Karpas-422 (cell line): Measurements from ENCODE around the gene DRC7. TPM values are rescaled to one million over a fixed set of nuclear protein-coding genes. Genes with fewer than 3 reads are reported as not detected.

Experiments used
- DNase-seq: peaks from one replicate; pipeline ENCODE4 v3.0.0-alpha.2; 2015
- H2AFZ ChIP-seq: fragments of 200-600 bp; sonication (generic); 2 replicates; pipeline ENCODE4 v1.6.1; 2014; ENCODE audit warnings: antibody characterized with exemption, low read length, mixed read lengths
- H3K27ac ChIP-seq: fragments of 200-600 bp; sonication (generic); 2 replicates; pipeline ENCODE4 v1.5.1; 2014; ENCODE audit warnings: mild to moderate bottlenecking, low read length, moderate library complexity
- H3K27me3 ChIP-seq: fragments of 200-600 bp; sonication (generic); 2 replicates; pipeline ENCODE4 v1.6.1; 2014; ENCODE audit warnings: low read length, mixed read lengths
- H3K36me3 ChIP-seq: fragments of 200-600 bp; sonication (generic); 2 replicates; pipeline ENCODE4 v1.6.1; 2014; ENCODE audit warnings: low read length, mixed read lengths; ENCODE audit not compliant: insufficient read depth
- H3K4me1 ChIP-seq: fragments of 200-600 bp; sonication (generic); 2 replicates; pipeline ENCODE4 v1.6.1; 2014; ENCODE audit warnings: mild to moderate bottlenecking, low read length, mixed read lengths
- H3K4me2 ChIP-seq: fragments of 200-600 bp; sonication (generic); 2 replicates; pipeline ENCODE4 v1.6.1; 2014; ENCODE audit warnings: low read length, low read depth, mild to moderate bottlenecking; ENCODE audit not compliant: poor library complexity, severe bottlenecking
- H3K4me3 ChIP-seq: fragments of 200-600 bp; sonication (generic); 2 replicates; pipeline ENCODE4 v1.5.1; 2014; ENCODE audit warnings: mild to moderate bottlenecking, antibody characterized with exemption, low read length, mixed read lengths
- H3K79me2 ChIP-seq: fragments of 200-600 bp; sonication (generic); 2 replicates; pipeline ENCODE4 v1.6.1; 2014; ENCODE audit warnings: mild to moderate bottlenecking, low read length, mixed read lengths
- H3K9ac ChIP-seq: fragments of 200-600 bp; sonication (generic); 2 replicates; pipeline ENCODE4 v1.6.0; 2014; ENCODE audit warnings: low read length
- H3K9me2 ChIP-seq: fragments of 200-600 bp; sonication (generic), shearing (Covaris generic); replicated peaks from 2 replicates; pipeline ENCODE4 v1.6.0; 2014; ENCODE audit warnings: mild to moderate bottlenecking, low read length, moderate library complexity; ENCODE audit not compliant: insufficient read depth
- H3K9me3 ChIP-seq: fragments of 300-700, 200-600 bp; sonication (generic); 2 replicates; pipeline ENCODE4 v1.6.1; 2014; ENCODE audit warnings: low read length, mixed read lengths
- H4K20me1 ChIP-seq: fragments of 200-600 bp; sonication (generic); 2 replicates; pipeline ENCODE4 v1.6.1; 2014; ENCODE audit warnings: mild to moderate bottlenecking, antibody characterized with exemption, low read length, low read depth; ENCODE audit not compliant: insufficient read depth
- total RNA-seq: library from RNA; depleted of rRNA; stranded (reverse); fragments of >200 nt; shearing (Covaris generic); gene quantifications from 2 replicates; pipeline ENCODE4 v1.2.3, GENCODE V29; 2014; ENCODE audit warnings: low replicate concordance

The DRC7 gene
- total RNA-seq, 1 experiment from 2014 or later = not detected

DNA sequence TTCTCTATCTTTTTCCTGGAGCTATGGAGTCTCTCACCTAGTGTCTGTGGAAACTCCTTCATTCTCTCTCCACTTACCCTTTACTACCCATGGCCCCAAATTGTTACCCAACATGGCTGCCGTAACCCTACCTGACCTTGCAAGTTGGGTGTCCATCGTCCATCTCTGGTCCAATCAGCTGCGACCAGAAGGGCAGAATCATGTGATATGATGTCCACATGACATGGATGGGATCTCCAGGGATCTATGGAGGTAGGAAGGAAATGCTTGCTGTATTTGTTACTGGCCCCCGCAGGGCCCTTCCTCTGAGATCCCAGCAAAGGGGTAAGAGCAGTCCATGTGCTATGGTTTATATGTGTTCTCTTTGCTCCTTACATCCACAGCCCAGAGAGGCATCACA lies 8.0 kb upstream of the DRC7 start:
- Histone ChIP-seq H3K4me2 (no peak overlapping the region), H3K9ac (no peak overlapping the region), H3K36me3 (no peaks in the 10 kb centered on the region), H2AFZ (no peak overlapping the region), H3K4me1 (no peaks in the 10 kb centered on the region), H4K20me1 (no peaks in the 10 kb centered on the region), H3K27me3 (no peaks in the 10 kb centered on the region), H3K4me3 (no peak overlapping the region), H3K9me2 (no peaks in the 10 kb centered on the region), H3K9me3 (no peaks in the 10 kb centered on the region), H3K79me2 (no peaks in the 10 kb centered on the region), H3K27ac (no peak overlapping the region)
- no peak for DNase-seq

DNA sequence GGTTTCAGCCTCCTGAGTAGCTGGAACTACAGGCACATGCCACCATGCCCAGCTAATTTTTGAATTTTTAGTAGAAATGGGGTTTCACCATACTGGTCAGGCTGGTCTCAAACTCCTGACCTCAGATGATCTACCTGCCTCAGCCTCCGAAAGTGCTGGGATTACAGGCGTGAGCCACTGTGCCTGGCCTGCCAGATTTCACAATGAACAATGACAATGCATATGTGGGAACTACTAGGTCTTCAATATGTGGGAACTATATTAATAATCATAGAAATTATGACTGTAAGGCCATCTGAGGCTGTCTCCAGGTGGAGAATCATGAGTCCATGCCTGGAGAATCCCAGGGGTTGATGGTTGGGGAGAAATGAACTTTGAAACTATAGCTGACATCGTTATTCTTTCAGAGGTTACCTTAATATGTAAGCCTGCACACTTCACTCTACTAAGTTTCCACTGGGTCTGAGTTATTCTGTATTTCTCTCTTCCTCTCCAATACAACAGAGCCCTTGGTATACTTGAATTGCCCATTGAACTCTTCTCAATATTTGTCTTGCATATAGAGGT lies 7.2 kb upstream of the DRC7 start:
- Histone ChIP-seq H3K27ac (no peak overlapping the region), H3K4me1 (no peaks in the 10 kb centered on the region), H3K4me3 (no peak overlapping the region), H3K9ac (no peak overlapping the region), H2AFZ (no peak overlapping the region), H3K9me3 (no peaks in the 10 kb centered on the region), H3K36me3 (no peaks in the 10 kb centered on the region), H4K20me1 (no peaks in the 10 kb centered on the region), H3K79me2 (no peaks in the 10 kb centered on the region), H3K27me3 (no peaks in the 10 kb centered on the region), H3K4me2 (no peak overlapping the region), H3K9me2 (no peaks in the 10 kb centered on the region)
- DNase-seq = no peak

DNA sequence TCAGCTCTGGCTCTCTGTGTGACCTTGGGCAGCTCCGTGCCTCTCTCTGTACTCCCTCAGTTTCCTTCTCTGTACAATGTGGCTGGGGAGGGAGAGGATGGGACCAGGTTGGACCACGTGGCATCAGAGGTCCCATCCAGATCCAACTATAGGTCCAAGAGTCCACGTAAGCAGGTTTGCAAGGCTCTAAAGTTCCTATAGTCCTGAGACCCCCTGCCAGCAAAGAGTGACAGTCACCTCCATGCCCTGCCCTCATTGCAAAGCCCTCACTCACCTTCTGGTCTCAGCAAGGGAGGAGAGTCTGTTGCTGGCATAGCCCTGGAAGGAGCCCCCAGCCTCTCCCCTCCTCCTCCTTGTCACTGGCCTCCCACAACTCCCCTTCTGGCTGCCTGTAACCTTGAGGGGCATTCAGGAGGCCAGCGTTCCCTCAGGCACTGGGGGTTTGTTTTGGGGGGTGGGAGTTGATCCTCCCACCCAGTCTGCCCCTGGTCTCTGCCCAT lies 6.1 kb upstream of the DRC7 start:
- H3K4me1 ChIP-seq = no peaks in the 10 kb centered on the region
- DNase-seq = no peak
- H3K4me2 ChIP-seq = no peak overlapping the region
- no peaks in the 10 kb centered on the region for H3K9me2 ChIP-seq
- H3K9me3 ChIP-seq = no peaks in the 10 kb centered on the region
- H2AFZ ChIP-seq = no peak overlapping the region
- no peaks in the 10 kb centered on the region for H3K27me3 ChIP-seq
- no peaks in the 10 kb centered on the region for H3K79me2 ChIP-seq
- no peaks in the 10 kb centered on the region for H3K36me3 ChIP-seq
- no peak overlapping the region for H3K9ac ChIP-seq
- no peak overlapping the region for H3K27ac ChIP-seq
- no peaks in the 10 kb centered on the region for H4K20me1 ChIP-seq
- H3K4me3 ChIP-seq = no peak overlapping the region

DNA sequence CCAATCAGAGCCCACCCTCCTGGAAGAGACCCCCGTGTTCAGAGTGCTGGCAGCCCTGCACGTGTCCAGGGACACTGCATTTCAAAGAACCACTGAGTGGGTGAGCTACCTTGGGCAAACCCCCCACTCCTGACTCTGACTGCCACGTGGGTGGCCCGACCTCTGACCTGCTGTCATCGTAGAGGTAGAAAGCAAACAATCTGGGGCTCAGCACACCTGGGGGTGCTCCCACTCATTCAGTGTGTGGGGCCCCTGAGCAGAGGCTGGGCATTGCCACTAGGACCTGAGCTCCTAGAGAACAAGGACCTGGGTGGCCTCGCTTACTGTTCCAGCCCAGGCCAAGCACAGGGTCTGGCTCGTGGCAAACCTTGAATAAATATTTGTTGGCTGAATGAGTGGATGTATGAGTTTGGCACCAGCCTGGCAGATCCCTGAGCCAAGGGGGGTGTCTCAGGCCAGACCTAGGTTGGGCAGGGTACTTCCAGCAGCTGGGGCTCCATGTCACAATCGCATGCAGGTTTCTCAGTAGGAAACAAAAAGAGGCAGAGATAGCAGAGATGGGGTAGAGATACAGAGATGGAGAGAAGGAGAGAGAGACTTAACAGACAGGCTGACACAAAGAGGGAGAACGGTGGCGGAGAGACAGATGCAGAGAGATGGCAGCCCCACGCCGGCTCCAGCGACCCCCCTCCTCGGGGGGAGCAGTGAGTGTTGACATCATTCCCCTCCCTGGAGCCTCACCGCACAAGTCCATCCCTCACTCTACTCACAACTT lies 5.4 kb upstream of the DRC7 start:
- Histone ChIP-seq H3K79me2 (no peaks in the 10 kb centered on the region), H3K9me3 (no peaks in the 10 kb centered on the region), H3K4me2 (no peak overlapping the region), H3K4me1 (no peaks in the 10 kb centered on the region), H3K9ac (no peak overlapping the region), H3K9me2 (no peaks in the 10 kb centered on the region), H3K4me3 (no peak overlapping the region), H2AFZ (no peak overlapping the region), H4K20me1 (no peaks in the 10 kb centered on the region), H3K36me3 (no peaks in the 10 kb centered on the region), H3K27ac (no peak overlapping the region), H3K27me3 (no peaks in the 10 kb centered on the region)
- DNase-seq = no peak

DNA sequence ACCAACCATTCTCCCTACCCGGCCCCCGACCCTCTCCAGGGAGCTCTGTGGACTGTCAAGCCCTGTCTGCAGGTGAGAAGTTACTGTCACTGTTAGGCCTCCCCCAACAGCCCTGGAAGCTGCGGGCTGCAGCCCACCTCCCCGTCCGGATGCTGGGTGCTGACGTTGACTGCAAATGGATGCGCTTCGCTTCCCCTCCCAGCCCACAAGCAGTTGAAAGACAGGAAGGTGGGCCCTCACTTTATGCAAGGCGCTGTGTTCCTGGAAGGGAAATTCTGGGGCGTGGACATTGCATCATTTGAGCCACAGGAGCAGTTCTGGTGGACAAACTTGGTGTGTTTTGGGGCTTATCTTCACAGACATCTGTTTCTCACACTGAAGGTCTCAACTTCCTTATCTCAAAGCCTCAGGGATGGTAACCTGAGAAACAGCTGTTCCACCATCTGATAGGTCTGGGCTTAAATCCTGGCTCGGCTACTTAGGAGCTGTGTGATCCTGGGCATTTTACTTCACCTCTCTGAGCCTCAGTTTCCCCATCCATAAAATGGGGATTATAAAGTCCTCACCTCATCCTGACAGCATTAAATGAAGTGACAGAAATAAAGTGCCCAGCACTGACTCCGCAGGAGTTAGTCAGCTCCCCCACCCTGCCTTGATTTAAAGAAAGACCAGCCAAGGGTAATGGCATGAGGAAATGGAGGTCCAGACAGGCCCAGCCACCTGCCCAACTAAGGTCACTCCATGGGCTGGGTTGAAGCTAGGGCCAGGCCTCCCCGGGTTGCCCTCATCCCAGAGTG lies 4.6 kb upstream of the DRC7 start:
- H4K20me1 ChIP-seq = no peaks in the 10 kb centered on the region
- no peaks in the 10 kb centered on the region for H3K9me2 ChIP-seq
- H3K27ac ChIP-seq = no peak overlapping the region
- H3K9ac ChIP-seq = no peak overlapping the region
- no peaks in the 10 kb centered on the region for H3K79me2 ChIP-seq
- no peaks in the 10 kb centered on the region for H3K4me1 ChIP-seq
- no peaks in the 10 kb centered on the region for H3K9me3 ChIP-seq
- H3K4me3 ChIP-seq = no peak overlapping the region
- H3K27me3 ChIP-seq = no peaks in the 10 kb centered on the region
- no peak overlapping the region for H3K4me2 ChIP-seq
- H3K36me3 ChIP-seq = no peaks in the 10 kb centered on the region
- no peak for DNase-seq
- no peak overlapping the region for H2AFZ ChIP-seq

DNA sequence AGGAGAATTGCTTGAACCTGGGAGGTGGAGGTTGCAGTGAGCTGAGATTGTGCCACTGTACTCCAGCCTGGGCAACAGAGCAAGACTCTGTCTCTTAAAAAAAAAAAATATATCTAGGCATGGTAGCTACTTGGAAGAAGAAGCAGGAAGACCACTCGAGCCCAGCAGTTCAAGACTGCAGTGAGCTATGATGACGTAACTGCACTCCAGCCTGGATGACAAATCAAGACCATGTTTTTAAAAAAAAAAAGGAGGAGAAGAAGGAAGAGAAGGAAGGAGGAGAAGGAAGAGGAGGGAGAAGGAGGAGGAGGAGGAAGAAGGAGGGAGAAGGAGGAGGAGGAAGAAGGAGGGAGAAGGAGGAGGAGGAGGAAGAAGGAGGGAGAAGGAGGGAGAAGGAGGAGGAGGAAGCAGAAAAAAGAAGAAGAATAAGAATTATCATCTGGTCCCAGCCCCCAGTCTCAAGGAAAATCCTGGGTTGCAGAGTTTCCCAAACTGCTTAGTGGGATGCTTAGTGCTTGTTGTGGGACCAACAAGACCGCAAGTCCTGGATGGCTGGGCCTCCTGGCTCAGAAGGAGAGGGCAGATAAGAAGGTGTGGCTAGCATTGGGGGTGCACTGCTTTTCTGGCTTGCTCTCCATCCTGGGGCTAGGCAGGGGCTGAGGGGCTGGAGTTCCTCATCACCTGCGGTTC lies 3.7 kb upstream of the DRC7 start:
- Histone ChIP-seq H3K4me2 (no peak overlapping the region), H3K9me3 (no peaks in the 10 kb centered on the region), H3K9me2 (no peaks in the 10 kb centered on the region), H3K4me3 (no peak overlapping the region), H3K9ac (no peak overlapping the region), H3K4me1 (no peaks in the 10 kb centered on the region), H3K27ac (no peak overlapping the region), H3K79me2 (no peaks in the 10 kb centered on the region), H3K27me3 (no peaks in the 10 kb centered on the region), H3K36me3 (no peaks in the 10 kb centered on the region), H2AFZ (no peak overlapping the region), H4K20me1 (no peaks in the 10 kb centered on the region)
- DNase-seq = no peak

DNA sequence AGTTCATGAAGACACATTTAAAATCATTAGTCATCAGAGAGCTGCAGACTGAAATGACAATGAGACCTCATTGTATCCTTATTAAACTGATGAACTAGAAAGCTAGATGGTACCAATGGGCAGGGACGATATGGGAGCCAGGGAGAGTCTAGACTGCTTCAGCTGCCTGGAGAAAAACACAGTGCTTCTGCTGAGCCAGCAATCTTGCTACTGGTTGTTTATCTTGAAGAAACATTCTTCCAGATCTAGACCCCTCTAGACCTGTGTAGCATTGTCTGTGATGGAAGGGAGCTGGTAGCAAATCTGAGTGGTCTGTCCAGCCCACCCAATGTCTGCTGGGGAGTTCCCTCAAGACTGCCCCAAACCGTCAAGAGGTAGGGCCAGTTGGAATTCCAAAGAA lies 2.0 kb upstream of the DRC7 start:
- H3K4me1 ChIP-seq = no peaks in the 10 kb centered on the region
- no peak for DNase-seq
- H3K4me2 ChIP-seq = no peak overlapping the region
- no peaks in the 10 kb centered on the region for H3K79me2 ChIP-seq
- no peak overlapping the region for H3K27ac ChIP-seq
- no peaks in the 10 kb centered on the region for H4K20me1 ChIP-seq
- no peak overlapping the region for H2AFZ ChIP-seq
- no peaks in the 10 kb centered on the region for H3K36me3 ChIP-seq
- no peaks in the 10 kb centered on the region for H3K9me3 ChIP-seq
- H3K27me3 ChIP-seq = no peaks in the 10 kb centered on the region
- no peak overlapping the region for H3K4me3 ChIP-seq
- H3K9me2 ChIP-seq = no peaks in the 10 kb centered on the region
- no peak overlapping the region for H3K9ac ChIP-seq

DNA sequence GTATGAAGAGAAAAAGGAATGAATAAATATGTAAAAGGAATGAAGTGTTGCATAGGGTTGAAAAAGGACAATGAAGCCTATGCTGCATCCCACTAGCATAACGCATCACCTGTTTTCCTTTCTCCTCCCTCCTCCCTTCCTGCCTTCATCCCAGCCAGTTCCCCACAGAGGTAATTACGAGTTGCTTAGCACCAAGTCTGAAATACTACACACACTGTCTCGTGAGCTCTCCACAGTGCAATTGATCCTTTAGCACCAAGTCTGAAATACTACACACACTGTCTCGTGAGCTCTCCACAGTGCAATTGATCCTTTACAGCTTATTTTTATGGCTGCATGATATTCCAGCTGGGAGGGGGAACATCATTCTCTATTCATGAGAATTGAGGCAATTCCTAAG lies 1.1 kb upstream of the DRC7 start:
- H3K36me3 ChIP-seq = no peaks in the 10 kb centered on the region
- no peaks in the 10 kb centered on the region for H3K27me3 ChIP-seq
- no peaks in the 10 kb centered on the region for H3K9me2 ChIP-seq
- H3K4me2 ChIP-seq = no peak overlapping the region
- no peaks in the 10 kb centered on the region for H3K4me1 ChIP-seq
- no peak overlapping the region for H3K9ac ChIP-seq
- no peaks in the 10 kb centered on the region for H4K20me1 ChIP-seq
- H3K9me3 ChIP-seq = no peaks in the 10 kb centered on the region
- no peak overlapping the region for H3K4me3 ChIP-seq
- H3K79me2 ChIP-seq = no peaks in the 10 kb centered on the region
- H3K27ac ChIP-seq = no peak overlapping the region
- no peak for DNase-seq
- H2AFZ ChIP-seq = no peak overlapping the region
